IMR-90 (cell line): ENCODE measurements around the gene PTH1R. TPM values are rescaled to one million over a fixed set of nuclear protein-coding genes. Genes with fewer than 3 reads are reported as not detected.

ENCODE experiments used
- ATAC-seq: fragments of 200-7000 bp; cut with Tn5 transposase; 2 replicates; pipeline ENCODE4 v1.9.1; 2020; ENCODE audit warnings: low read depth, mild to moderate bottlenecking, moderate library complexity
- BruUV-seq: library from RNA; stranded (reverse); fragments of 400-500 nt; replicated peaks from 2 replicates; lab custom pipeline; 2021; lab: Mats Ljungman, UMichigan
- CTCF ChIA-PET: fragments of 300-600 bp; formaldehyde crosslinking; extraction: SDS; loops from one replicate; lab custom pipeline; 2021; ENCODE audit warnings: antibody characterized with exemption; lab: Yijun Ruan, JAX
- POLR2A ChIA-PET: fragments of 300-600 bp; sonication (Branson Sonifier 250); formaldehyde crosslinking; loops from one replicate; lab custom pipeline; 2022; ENCODE audit warnings: antibody characterized with exemption; ENCODE audit not compliant: unreplicated experiment; lab: Charles Lee
- DNase-seq: peaks from one replicate; pipeline ENCODE4 v3.0.0; 2013
- H2AFZ ChIP-seq: replicated peaks from 2 replicates; pipeline ENCODE3; 2013; ENCODE audit warnings: low read length, mild to moderate bottlenecking; ENCODE audit not compliant: poor library complexity
- H2AK5ac ChIP-seq: 2 replicates; pipeline ENCODE4 v1.6.1; 2013; ENCODE audit warnings: low read depth, low read length, inconsistent platforms
- H2AK9ac ChIP-seq: replicated peaks from 2 replicates; pipeline ENCODE3; 2013; ENCODE audit warnings: mild to moderate bottlenecking, low read depth, low read length, moderate library complexity; ENCODE audit not compliant: poor library complexity
- H2BK120ac ChIP-seq: 2 replicates; pipeline ENCODE4 v1.6.1; 2013; ENCODE audit warnings: low read depth, low read length, inconsistent platforms
- H2BK15ac ChIP-seq: 3 replicates; pipeline ENCODE4 v1.6.1; 2013; ENCODE audit warnings: low read depth, low read length, inconsistent platforms
- H2BK20ac ChIP-seq: 2 replicates; pipeline ENCODE4 v1.6.1; 2013; ENCODE audit warnings: low read depth, mild to moderate bottlenecking, inconsistent platforms, low read length, moderate library complexity
- H2BK5ac ChIP-seq: 2 replicates; pipeline ENCODE4 v1.6.1; 2013; ENCODE audit warnings: mild to moderate bottlenecking, low read depth, low read length, inconsistent platforms; ENCODE audit not compliant: poor library complexity, severe bottlenecking
- H3K14ac ChIP-seq: replicated peaks from 2 replicates; pipeline ENCODE4 v1.6.1; 2013; ENCODE audit warnings: low read depth, low read length, inconsistent platforms
- H3K18ac ChIP-seq: 2 replicates; pipeline ENCODE4 v1.6.1; 2013; ENCODE audit warnings: low read depth, low read length, control low read depth
- H3K23ac ChIP-seq: 2 replicates; pipeline ENCODE4 v1.6.1; 2013; ENCODE audit warnings: low read depth, low read length, inconsistent platforms
- H3K27ac ChIP-seq: 2 replicates; pipeline ENCODE4 v1.5.1; 2013; ENCODE audit warnings: mild to moderate bottlenecking, control low read depth, low read length; ENCODE audit not compliant: insufficient read depth
- H3K27me3 ChIP-seq: 2 replicates; pipeline ENCODE4 v1.6.1; 2013; ENCODE audit warnings: low read length; ENCODE audit not compliant: control insufficient read depth, insufficient read depth
- H3K36me3 ChIP-seq: 2 replicates; pipeline ENCODE4 v1.6.1; 2013; ENCODE audit warnings: low read length, mixed read lengths; ENCODE audit not compliant: control insufficient read depth, insufficient read depth
- H3K4ac ChIP-seq: 2 replicates; pipeline ENCODE4 v1.6.1; 2013; ENCODE audit warnings: low read depth, low read length, inconsistent platforms
- H3K4me1 ChIP-seq: 2 replicates; pipeline ENCODE4 v1.6.1; 2013; ENCODE audit warnings: low read length, mixed read lengths; ENCODE audit not compliant: control insufficient read depth, insufficient read depth
- H3K4me2 ChIP-seq: 2 replicates; pipeline ENCODE4 v1.6.1; 2013; ENCODE audit warnings: low read depth, mild to moderate bottlenecking, control low read depth, low read length, moderate library complexity
- H3K4me3 ChIP-seq: 2 replicates; pipeline ENCODE4 v1.5.1; 2013; ENCODE audit warnings: low read depth, mild to moderate bottlenecking, control low read depth, low read length, moderate library complexity; ENCODE audit not compliant: insufficient read depth
- H3K56ac ChIP-seq: 2 replicates; pipeline ENCODE4 v1.6.1; 2013; ENCODE audit warnings: low read length, inconsistent platforms; ENCODE audit not compliant: insufficient read depth; ENCODE audit errors: extremely low read depth
- H3K79me1 ChIP-seq, 2 experiments: 2 replicates each; pipeline ENCODE4 v1.6.1; 2013; ENCODE audit warnings: low read length in 2 of 2, inconsistent platforms in 1 of 2, low read depth in 1 of 2
- H3K9ac ChIP-seq: 2 replicates; pipeline ENCODE4 v1.6.1; 2013; ENCODE audit warnings: low read depth, low read length, control low read depth
- H3K9me1 ChIP-seq: 2 replicates; pipeline ENCODE4 v1.6.1; 2013; ENCODE audit warnings: low read length, inconsistent platforms; ENCODE audit not compliant: insufficient read depth
- H3K9me3 ChIP-seq: 2 replicates; pipeline ENCODE4 v1.6.1; 2013; ENCODE audit warnings: low read length; ENCODE audit not compliant: control insufficient read depth, insufficient read depth
- H4K20me1 ChIP-seq: 2 replicates; pipeline ENCODE4 v1.6.1; 2013; ENCODE audit warnings: low read length, inconsistent platforms; ENCODE audit not compliant: insufficient read depth
- H4K5ac ChIP-seq: 2 replicates; pipeline ENCODE4 v1.6.1; 2013; ENCODE audit warnings: mild to moderate bottlenecking, low read depth, low read length, control low read depth
- H4K8ac ChIP-seq, 2 experiments: 2 replicates each; pipeline ENCODE4 v1.6.1; 2013; ENCODE audit warnings: low read depth in 2 of 2, low read length in 2 of 2, control low read depth in 1 of 2, inconsistent platforms in 1 of 2
- H4K91ac ChIP-seq: 2 replicates; pipeline ENCODE4 v1.6.1; 2013; ENCODE audit warnings: low read depth, low read length, inconsistent platforms; ENCODE audit not compliant: insufficient read depth
- BHLHE40 ChIP-seq: fragments of 150-350 bp; IDR thresholded peaks from 2 replicates; pipeline ENCODE4 v1.6.1; 2016; ENCODE audit warnings: mild to moderate bottlenecking, low read depth, low read length
- FOS ChIP-seq: fragments of 150-350 bp; IDR thresholded peaks from 2 replicates; pipeline ENCODE4 v1.6.1; 2016; ENCODE audit warnings: low read depth, low read length
- MAZ ChIP-seq: IDR thresholded peaks from 2 replicates; pipeline ENCODE4 v1.6.1; 2012; ENCODE audit warnings: low read depth, mild to moderate bottlenecking, low read length, improper control_type of control experiment, moderate library complexity, borderline replicate concordance
- MXI1 ChIP-seq: IDR thresholded peaks from 2 replicates; pipeline ENCODE4 v1.6.1; 2012; ENCODE audit warnings: low read depth, mild to moderate bottlenecking, low read length, moderate library complexity, borderline replicate concordance
- NFE2L2 ChIP-seq: fragments of 150-350 bp; IDR thresholded peaks from 2 replicates; pipeline ENCODE4 v1.6.1; 2016; ENCODE audit warnings: low read depth, mild to moderate bottlenecking, low read length
- RAD21 ChIP-seq: IDR thresholded peaks from 2 replicates; pipeline ENCODE4 v1.6.1; 2012; ENCODE audit warnings: low read length, improper control_type of control experiment
- WGBS, 2 experiments: methylation state at CpG; one replicate each; pipeline versions ENCODE4 v1.1.5 to v1.1.7; 2013; ENCODE audit warnings: missing lambda C conversion rate in 2 of 2; ENCODE audit not compliant: insufficient read length in 1 of 2; ENCODE audit errors: extremely low coverage in 2 of 2; 5-methylcytosine and 5-hydroxymethylcytosine counted together
- dilution Hi-C: fragments of 300-500 bp; cut with HindIII; formaldehyde crosslinking; loops from one replicate; pipeline ENCODE4 v1.14.3; 2018; ENCODE audit warnings: low sequenced_read_pairs; ENCODE audit not compliant: unreplicated experiment
- in situ Hi-C: fragments of 300-500 bp; cut with MboI; formaldehyde crosslinking; loops from 3 replicates; pipeline ENCODE4 v1.14.3; 2019; ENCODE audit warnings: low sequenced_read_pairs, inconsistent platforms, mixed read lengths
- intact Hi-C: fragments of 100-400 bp; cut with micrococcal nuclease; formaldehyde crosslinking; loops from 2 replicates; pipeline ENCODE4 v1.10.0; 2022
- polyA plus RNA-seq, 3 experiments: library from polyadenylated mRNA; depleted of rRNA; stranded (reverse); fragments of >200 nt; gene quantifications; 2 replicates each; pipeline ENCODE4 v1.2.3, GENCODE V29; 2012; ENCODE audit warnings: low replicate concordance in 1 of 3
- total RNA-seq: library from RNA; depleted of rRNA; stranded (reverse); fragments of >200 nt; gene quantifications from 2 replicates; pipeline ENCODE4 v1.2.3, GENCODE V29; 2012
- TF ChIP-seq, protein P1 (sequence below): conservative IDR thresholded peaks from 2 replicates; pipeline ENCODE4 v1.5.1; 2012; ENCODE audit warnings: mild to moderate bottlenecking, low read depth, low read length, improper control_type of control experiment

The PTH1R gene
- total and polyA plus RNA-seq, 2 of the 4 experiments (the other 2 are of a cell fraction) = 0.15 to 0.18 TPM

DNA sequence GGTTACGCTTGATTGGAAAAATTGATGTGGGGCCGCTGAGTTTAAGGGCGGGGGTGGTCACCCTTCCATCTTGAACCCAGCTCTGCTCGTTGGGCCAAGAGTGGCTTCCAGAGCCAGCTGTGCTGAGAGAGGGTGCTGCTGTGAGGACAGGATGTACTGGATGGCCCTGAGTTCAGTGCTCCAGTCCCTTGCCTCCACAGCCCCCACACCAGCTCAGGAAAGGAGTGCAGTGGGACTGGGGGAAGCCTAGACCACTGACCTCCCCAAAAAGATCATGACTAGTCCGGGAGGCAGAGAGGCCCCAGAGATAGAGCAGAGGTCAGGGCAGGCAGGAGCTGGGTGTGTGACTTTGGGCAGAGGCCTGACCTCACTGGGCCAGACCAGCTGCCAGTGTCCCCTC, 4.0 kb upstream of the PTH1R start:
- Histone ChIP-seq H3K18ac (no peak overlapping the region), H4K8ac (no peak overlapping the region), H2BK20ac (no peak overlapping the region), H3K9me3 (no peaks in the 10 kb centered on the region), H3K23ac (no peak overlapping the region), H3K4ac (no peak overlapping the region), H3K36me3 (no peaks in the 10 kb centered on the region), H2BK15ac (no peak overlapping the region), H2BK120ac (no peak overlapping the region), H3K4me1 (no peaks in the 10 kb centered on the region), H4K5ac (no peak overlapping the region), H3K4me2 (no peak overlapping the region), H2BK5ac (no peak overlapping the region), H3K56ac (no peak overlapping the region), H3K79me1 (no peaks in the 10 kb centered on the region), H2AFZ (no peak overlapping the region), H2AK9ac (no peak overlapping the region), H4K20me1 (no peaks in the 10 kb centered on the region), H3K9ac (no peak overlapping the region), H3K9me1 (0 out of 2 replicates have a peak, but pooled peaks cover 3% of the 10 kb centered on the region), H3K27ac (no peak overlapping the region), H2AK5ac (no peak overlapping the region), H3K27me3 (peaks cover 52% of the 10 kb centered on the region), H3K4me3 (no peak overlapping the region), H4K91ac (no peak overlapping the region), H3K14ac (no peak overlapping the region)
- intact Hi-C loops (no loop called here), in situ Hi-C loops (no loop called here), dilution Hi-C loops (no loop called here)
- TF ChIP-seq, protein P1, sequence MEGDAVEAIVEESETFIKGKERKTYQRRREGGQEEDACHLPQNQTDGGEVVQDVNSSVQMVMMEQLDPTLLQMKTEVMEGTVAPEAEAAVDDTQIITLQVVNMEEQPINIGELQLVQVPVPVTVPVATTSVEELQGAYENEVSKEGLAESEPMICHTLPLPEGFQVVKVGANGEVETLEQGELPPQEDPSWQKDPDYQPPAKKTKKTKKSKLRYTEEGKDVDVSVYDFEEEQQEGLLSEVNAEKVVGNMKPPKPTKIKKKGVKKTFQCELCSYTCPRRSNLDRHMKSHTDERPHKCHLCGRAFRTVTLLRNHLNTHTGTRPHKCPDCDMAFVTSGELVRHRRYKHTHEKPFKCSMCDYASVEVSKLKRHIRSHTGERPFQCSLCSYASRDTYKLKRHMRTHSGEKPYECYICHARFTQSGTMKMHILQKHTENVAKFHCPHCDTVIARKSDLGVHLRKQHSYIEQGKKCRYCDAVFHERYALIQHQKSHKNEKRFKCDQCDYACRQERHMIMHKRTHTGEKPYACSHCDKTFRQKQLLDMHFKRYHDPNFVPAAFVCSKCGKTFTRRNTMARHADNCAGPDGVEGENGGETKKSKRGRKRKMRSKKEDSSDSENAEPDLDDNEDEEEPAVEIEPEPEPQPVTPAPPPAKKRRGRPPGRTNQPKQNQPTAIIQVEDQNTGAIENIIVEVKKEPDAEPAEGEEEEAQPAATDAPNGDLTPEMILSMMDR = no peak
- no peak for TF ChIP-seq MAZ
- no peak for TF ChIP-seq MXI1
- TF ChIP-seq FOS = no peak
- TF ChIP-seq RAD21 = no peak
- TF ChIP-seq NFE2L2 = no peak
- no peak for TF ChIP-seq BHLHE40
- CTCF ChIA-PET = interaction anchor here (0.9 to 1.7 kb wide), 2 partner anchors 9 to 36 kb away, joined by 3 to 6 read pairs; no protein-coding TSS in a partner anchor
- no TSS peak for BruUV-seq
- POLR2A ChIA-PET = no interaction called here
- WGBS, 2 experiments = no CpG with 5 or more reads among the region's 5 CpGs
- ATAC-seq = no peak
- no peak for DNase-seq
